ENCODE measurements around the gene KIF5C. TPM values are rescaled to one million over a fixed set of nuclear protein-coding genes. Genes with fewer than 3 reads are reported as not detected.

The KIF5C gene
- total RNA-seq, 2 experiments from 2014 or later, result 8.1 to 22.2 TPM

GRCh38 chr2:148988337-148988736 lies 113.3 kb downstream of the KIF5C start:
- POLR2A ChIA-PET, result no interaction called here
- H3K4me2 ChIP-seq (ENCODE audit: low read length), result no peak overlapping the region
- intact Hi-C loops (cut with micrococcal nuclease; ENCODE audit: unreplicated experiment), result loop anchor here (10.0 kb wide), 1 partner anchor 344 kb away; the partner anchor contains the start of gene EPC2
- H3K9me2 ChIP-seq (ENCODE audit: insufficient read depth, low read length), result no peaks in the 10 kb centered on the region
- no peaks in the 10 kb centered on the region for H3K4me1 ChIP-seq (ENCODE audit: insufficient read depth, low read length, poor library complexity, severe bottlenecking)
- no peaks in the 10 kb centered on the region for H3K79me2 ChIP-seq (ENCODE audit: insufficient read depth, low read depth, low read length)
- CTCF ChIA-PET (ENCODE audit: unreplicated experiment), result no interaction called here
- TF ChIP-seq CTCF (conservative IDR thresholded peaks at IDR 0.05; ENCODE audit: low read length) (no peak), EZH2phosphoT487 (IDR thresholded peaks at IDR 0.05; ENCODE audit: borderline replicate concordance, low read depth, low read length) (no peak)
- H3K27ac ChIP-seq (ENCODE audit: low read depth, low read length, poor library complexity, severe bottlenecking), result no peak overlapping the region
- BruUV-seq (replicated peaks), result no TSS peak
- no peaks in the 10 kb centered on the region for H4K20me1 ChIP-seq (ENCODE audit: insufficient read depth, low read length)
- no peak for DNase-seq (ENCODE audit: low spot score)
- H3K9me3 ChIP-seq (ENCODE audit: low read length), result no peaks in the 10 kb centered on the region
- no peak overlapping the region for H3K4me3 ChIP-seq (ENCODE audit: low read depth, low read length, poor library complexity, severe bottlenecking)
- no peak overlapping the region for H2AFZ ChIP-seq (ENCODE audit: low read length)
- H3K36me3 ChIP-seq (ENCODE audit: insufficient read depth, low read length), result peaks cover 45% of the 10 kb centered on the region

DNA sequence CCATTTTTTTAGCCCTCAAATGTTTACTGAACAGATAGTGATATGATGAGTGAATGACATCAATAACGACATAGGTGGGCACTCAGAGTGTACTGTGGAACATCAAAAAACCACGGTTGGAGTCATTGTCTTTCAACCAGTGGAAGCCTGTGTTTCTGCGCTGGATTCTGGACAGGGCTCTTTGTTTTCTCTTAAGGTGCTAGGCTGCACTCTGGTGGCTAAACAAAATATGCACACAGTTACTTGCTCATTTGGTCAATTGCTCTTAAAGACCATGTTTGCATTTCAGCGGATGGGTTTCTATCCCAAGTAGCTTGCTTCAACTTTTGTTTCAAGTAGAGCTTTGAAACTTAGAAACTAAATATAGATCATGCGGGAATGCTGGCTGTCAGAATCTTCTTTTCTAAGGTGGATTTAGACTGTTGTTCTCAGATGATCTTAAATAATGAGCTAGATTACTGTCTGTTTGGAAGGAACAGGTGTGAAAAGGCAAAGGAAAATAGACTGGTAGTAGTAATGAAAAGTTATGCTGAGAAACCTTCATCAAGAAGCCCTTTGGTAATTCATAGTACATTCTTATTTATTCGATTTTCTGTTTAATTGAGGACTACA lies 115.0 kb downstream of the KIF5C start:
- Histone ChIP-seq H3K4me1 (ENCODE audit: insufficient read depth, low read length, poor library complexity, severe bottlenecking) (no peaks in the 10 kb centered on the region), H3K79me2 (ENCODE audit: insufficient read depth, low read depth, low read length) (no peaks in the 10 kb centered on the region), H3K9me3 (ENCODE audit: low read length) (no peaks in the 10 kb centered on the region), H2AFZ (ENCODE audit: low read length) (no peak overlapping the region), H3K9me2 (ENCODE audit: insufficient read depth, low read length) (no peaks in the 10 kb centered on the region), H4K20me1 (ENCODE audit: insufficient read depth, low read length) (no peaks in the 10 kb centered on the region), H3K36me3 (ENCODE audit: insufficient read depth, low read length) (peaks cover 33% of the 10 kb centered on the region), H3K27ac (ENCODE audit: low read depth, low read length, poor library complexity, severe bottlenecking) (no peak overlapping the region), H3K4me3 (ENCODE audit: low read depth, low read length, poor library complexity, severe bottlenecking) (no peak overlapping the region), H3K4me2 (ENCODE audit: low read length) (no peak overlapping the region)
- POLR2A ChIA-PET, result interaction anchor here (0.5 kb wide), 1 partner anchor 1354 kb away, joined by 4 read pairs; no protein-coding TSS in a partner anchor
- CTCF ChIA-PET (ENCODE audit: unreplicated experiment), result no interaction called here
- peak; percentile 68 for DNase-seq (ENCODE audit: low spot score)
- intact Hi-C loops (cut with micrococcal nuclease; ENCODE audit: unreplicated experiment), result loop anchor here (5.0 to 10.0 kb wide), 4 partner anchors 63 to 1053 kb away; partner anchors contain the start of gene EPC2
- TF ChIP-seq CTCF (conservative IDR thresholded peaks at IDR 0.05; ENCODE audit: low read length) (peak; percentile 85), EZH2phosphoT487 (IDR thresholded peaks at IDR 0.05; ENCODE audit: borderline replicate concordance, low read depth, low read length) (no peak)
- no TSS peak for BruUV-seq (replicated peaks)

- ChIA-PET POLR2A (interaction anchor here (0.6 kb wide), 1 partner anchor 144 kb away, joined by 3 read pairs; no protein-coding TSS in a partner anchor), CTCF (ENCODE audit: unreplicated experiment) (no interaction called here)
- H4K20me1 ChIP-seq (ENCODE audit: insufficient read depth, low read length), result no peaks in the 10 kb centered on the region
- no peaks in the 10 kb centered on the region for H3K79me2 ChIP-seq (ENCODE audit: insufficient read depth, low read depth, low read length)
- H3K36me3 ChIP-seq (ENCODE audit: insufficient read depth, low read length), result peaks cover 25% of the 10 kb centered on the region; the same call in 1 of the 2 replicates
- H3K4me2 ChIP-seq (ENCODE audit: low read length), result no peak overlapping the region
- BruUV-seq (replicated peaks), result no TSS peak
- no peak overlapping the region for H2AFZ ChIP-seq (ENCODE audit: low read length)
- no peak overlapping the region for H3K4me3 ChIP-seq (ENCODE audit: low read depth, low read length, poor library complexity, severe bottlenecking)
- DNase-seq (ENCODE audit: low spot score), result no peak
- no peaks in the 10 kb centered on the region for H3K4me1 ChIP-seq (ENCODE audit: insufficient read depth, low read length, poor library complexity, severe bottlenecking)
- TF ChIP-seq CTCF (conservative IDR thresholded peaks at IDR 0.05; ENCODE audit: low read length), result no peak
- TF ChIP-seq EZH2phosphoT487 (IDR thresholded peaks at IDR 0.05; ENCODE audit: borderline replicate concordance, low read depth, low read length), result no peak
- no peak overlapping the region for H3K27ac ChIP-seq (ENCODE audit: low read depth, low read length, poor library complexity, severe bottlenecking)
- no peaks in the 10 kb centered on the region for H3K9me2 ChIP-seq (ENCODE audit: insufficient read depth, low read length)
- no peaks in the 10 kb centered on the region for H3K9me3 ChIP-seq (ENCODE audit: low read length)
- intact Hi-C loops (cut with micrococcal nuclease; ENCODE audit: unreplicated experiment), result loop anchor here (5.0 to 10.0 kb wide), 3 partner anchors 64 to 1054 kb away; no protein-coding TSS in a partner anchor
Measured at GRCh38 chr2:148990968-148991367, 115.9 kb downstream of the KIF5C start.

Measured in OCI-LY7 (cell line).